SK-N-SH (cell line): Measurements from ENCODE around the gene GOLT1A. TPM values are rescaled to one million over a fixed set of nuclear protein-coding genes. Genes with fewer than 3 reads are reported as not detected.

Experiments used
- CTCF ChIA-PET: fragments of 300-600, 350-600 bp; formaldehyde crosslinking; extraction: SDS; loops from one replicate; lab custom pipeline; 2021; lab: Yijun Ruan, JAX
- POLR2A ChIA-PET: fragments of 350-600 bp; sonication (Branson Sonifier 250); formaldehyde crosslinking; extraction: SDS; loops from one replicate; lab custom pipeline; 2020; ENCODE audit warnings: antibody characterized with exemption, inconsistent platforms; lab: Yijun Ruan, JAX
- DNase-seq: peaks from one replicate; pipeline ENCODE4 v3.0.0; 2012
- H2AFZ ChIP-seq: fragments of 200-600 bp; sonication (generic); 2 replicates; pipeline ENCODE4 v1.8.1; 2016; ENCODE audit warnings: antibody characterized with exemption, mild to moderate bottlenecking, low read depth
- H3F3A ChIP-seq: fragments of 200-600 bp; sonication (generic); replicated peaks from 2 replicates; pipeline ENCODE3; 2016; ENCODE audit warnings: antibody characterized with exemption, mild to moderate bottlenecking; ENCODE audit not compliant: insufficient read depth
- H3K27ac ChIP-seq, 2 experiments: fragments of 200-500 bp in 1 of 2; fragments of 200-600 bp in 1 of 2; sonication (Bioruptor generic) in 1 of 2; sonication (generic), shearing (Covaris generic) in 1 of 2; 2 replicates each; pipeline versions ENCODE4 v1.5.1 to v1.6.1; 2014 to 2016; ENCODE audit warnings: low read depth in 2 of 2, inconsistent platforms in 1 of 2, low read length in 1 of 2, mild to moderate bottlenecking in 1 of 2, mixed read lengths in 1 of 2
- H3K27me3 ChIP-seq: fragments of 200-600 bp; sonication (generic), shearing (Covaris generic); 2 replicates; pipeline ENCODE4 v1.6.1; 2016; ENCODE audit warnings: mixed run types; ENCODE audit not compliant: insufficient read depth
- H3K36me3 ChIP-seq, 2 experiments: fragments of 200-500 bp in 1 of 2; fragments of 200-600 bp in 1 of 2; sonication (Bioruptor generic) in 1 of 2; sonication (generic) in 1 of 2; replicated peaks in 1 of 2; 2 replicates each; pipeline versions ENCODE3 to v1.5.1; 2014 to 2016; ENCODE audit warnings: low read length in 1 of 2, mild to moderate bottlenecking in 1 of 2; ENCODE audit not compliant: insufficient read depth in 2 of 2, control insufficient read depth in 1 of 2
- H3K4me1 ChIP-seq, 2 experiments: fragments of 200-500 bp in 1 of 2; fragments of 200-600 bp in 1 of 2; sonication (Bioruptor generic) in 1 of 2; sonication (generic), shearing (Covaris generic) in 1 of 2; 2 replicates each; pipeline versions ENCODE4 v1.5.1 to v1.6.1; 2014 to 2016; ENCODE audit warnings: low read depth in 1 of 2, low read length in 1 of 2, mixed run types in 1 of 2; ENCODE audit not compliant: insufficient read depth in 2 of 2, control insufficient read depth in 1 of 2
- H3K4me2 ChIP-seq: fragments of 200-600 bp; sonication (generic), shearing (Covaris generic); 2 replicates; pipeline ENCODE4 v1.6.1; 2017; ENCODE audit warnings: mixed run types
- H3K4me3 ChIP-seq, 2 experiments: fragments of 200-500 bp in 1 of 2; fragments of 200-600 bp in 1 of 2; sonication (Bioruptor generic) in 1 of 2; sonication (generic), shearing (Covaris generic) in 1 of 2; 2 replicates each; pipeline versions ENCODE4 v1.5.1 to v1.8.1; 2014 to 2016; ENCODE audit warnings: low read depth in 2 of 2, inconsistent platforms in 1 of 2, low read length in 1 of 2, mild to moderate bottlenecking in 1 of 2, mixed read lengths in 1 of 2, moderate library complexity in 1 of 2
- H3K79me2 ChIP-seq: fragments of 200-600 bp; sonication (generic); 2 replicates; pipeline ENCODE4 v1.8.1; 2017; ENCODE audit warnings: mild to moderate bottlenecking; ENCODE audit not compliant: insufficient read depth
- H3K9ac ChIP-seq: fragments of 200-600 bp; sonication (generic); 2 replicates; pipeline ENCODE4 v1.6.1; 2017; ENCODE audit warnings: mixed run types
- H3K9me2 ChIP-seq: fragments of 200-600 bp; sonication (generic); 2 replicates; pipeline ENCODE4 v1.6.1; 2017; ENCODE audit warnings: mixed run types
- H3K9me3 ChIP-seq: fragments of 200-600 bp; sonication (generic); 2 replicates; pipeline ENCODE4 v1.6.1; 2017; ENCODE audit warnings: mixed run types, mild to moderate bottlenecking, moderate library complexity
- H4K20me1 ChIP-seq: fragments of 200-600 bp; sonication (generic); 2 replicates; pipeline ENCODE4 v1.6.1; 2017; ENCODE audit warnings: mild to moderate bottlenecking, mixed run types; ENCODE audit not compliant: insufficient read depth
- CHD2 ChIP-seq: fragments of 150-350 bp; IDR thresholded peaks from 2 replicates; pipeline ENCODE4 v1.6.1; 2018; ENCODE audit warnings: low read length; ENCODE audit not compliant: partially characterized antibody
- CTCF ChIP-seq: fragments of 200-600 bp; sonication (generic); IDR thresholded peaks from 2 replicates; pipeline ENCODE4 v1.6.1; 2017; ENCODE audit warnings: antibody characterized with exemption, mild to moderate bottlenecking, moderate library complexity
- ELF1 ChIP-seq: IDR thresholded peaks from 2 replicates; pipeline ENCODE4 v1.4.0; 2012
- EP300 ChIP-seq, 2 experiments: IDR thresholded peaks; 2 replicates each; pipeline versions ENCODE4 v1.4.0 to v1.6.1; 2012; ENCODE audit warnings: borderline replicate concordance in 1 of 2, low read depth in 1 of 2, low read length in 1 of 2
- EZH2phosphoT487 ChIP-seq: fragments of 200-600 bp; sonication (generic); IDR thresholded peaks from 2 replicates; pipeline ENCODE4 v1.6.1; 2017; ENCODE audit warnings: low read depth, mixed run types, mild to moderate bottlenecking, antibody characterized with exemption, moderate library complexity, borderline replicate concordance
- FOSL2 ChIP-seq: IDR thresholded peaks from 2 replicates; pipeline ENCODE4 v1.4.0; 2012; ENCODE audit warnings: low read depth, mild to moderate bottlenecking, moderate library complexity, borderline replicate concordance
- FOXM1 ChIP-seq: IDR thresholded peaks from 2 replicates; pipeline ENCODE4 v1.4.0; 2012; ENCODE audit warnings: low read depth, mild to moderate bottlenecking
- JUND ChIP-seq: IDR thresholded peaks from 2 replicates; pipeline ENCODE4 v1.4.0; 2012
- MAX ChIP-seq: IDR thresholded peaks from 2 replicates; pipeline ENCODE4 v1.4.0; 2012; ENCODE audit warnings: low read depth
- MEF2A ChIP-seq: IDR thresholded peaks from 2 replicates; pipeline ENCODE4 v1.4.0; 2012; ENCODE audit warnings: low read depth, borderline replicate concordance
- MXI1 ChIP-seq: IDR thresholded peaks from 2 replicates; pipeline ENCODE4 v1.6.1; 2012; ENCODE audit warnings: mild to moderate bottlenecking, low read depth, low read length, improper control_type of control experiment
- RCOR1 ChIP-seq: fragments of 150-350 bp; IDR thresholded peaks from 2 replicates; pipeline ENCODE4 v1.6.1; 2017; ENCODE audit warnings: antibody characterized with exemption, low read length
- SMC3 ChIP-seq: IDR thresholded peaks from 2 replicates; pipeline ENCODE4 v1.6.1; 2012; ENCODE audit warnings: low read depth, low read length, improper control_type of control experiment
- TCF12 ChIP-seq: IDR thresholded peaks from 2 replicates; pipeline ENCODE4 v1.4.0; 2012
- WGBS: methylation state at CpG from one replicate; pipeline ENCODE4 v1.1.6; 2017; ENCODE audit warnings: low lambda C conversion rate; 5-methylcytosine and 5-hydroxymethylcytosine counted together
- polyA plus RNA-seq, 3 experiments: library from polyadenylated mRNA; depleted of rRNA; stranded (reverse); fragments of >200 nt; gene quantifications; 2 replicates each; pipeline ENCODE4 v1.2.3, GENCODE V29; 2012
- TF ChIP-seq, protein P1 (sequence below): IDR thresholded peaks from 2 replicates; pipeline ENCODE4 v1.6.1; 2012; ENCODE audit warnings: mild to moderate bottlenecking, low read depth, low read length, moderate library complexity
- TF ChIP-seq, protein P2 (sequence below): fragments of 150-350 bp; IDR thresholded peaks from 2 replicates; pipeline ENCODE4 v1.6.1; 2017; ENCODE audit warnings: antibody characterized with exemption, low read length, low read depth, borderline replicate concordance

Gene GOLT1A
- polyA plus RNA-seq, 1 of the 3 experiments (the other 2 are of a cell fraction) = not detected

DNA sequence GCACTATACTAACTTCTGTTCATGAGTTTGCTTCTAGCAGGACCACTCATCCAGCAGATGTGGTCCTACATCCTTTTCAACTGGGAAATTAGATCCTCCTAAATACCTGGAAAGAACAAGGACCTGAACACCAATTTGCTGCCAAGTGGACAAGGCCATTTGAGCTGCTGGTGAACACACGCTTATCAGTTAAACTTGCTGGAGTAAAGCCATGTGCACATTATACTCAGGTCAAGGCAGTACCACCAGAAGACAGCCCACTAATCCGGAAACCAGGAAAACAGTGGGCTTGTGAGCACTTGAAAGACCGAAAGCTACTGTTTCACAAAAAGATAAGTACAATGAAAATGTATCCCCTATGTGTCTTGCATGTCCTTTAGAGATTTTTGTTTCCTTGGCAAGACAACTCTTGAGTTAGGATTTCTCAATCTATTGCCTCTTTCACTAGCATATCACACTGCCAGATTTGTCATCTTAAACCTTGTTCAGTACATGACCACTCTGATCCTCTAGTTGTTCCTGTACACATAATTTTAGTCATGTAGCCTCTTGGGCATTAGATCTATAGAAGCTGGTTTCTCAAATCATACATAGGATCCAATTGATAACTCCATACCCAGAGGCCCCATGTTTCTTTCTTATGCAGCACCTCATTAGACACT, 43.2 kb downstream of the GOLT1A start:
- WGBS = 68% methylated on average over 3 of the region's 3 CpGs
- ChIA-PET POLR2A (no interaction called here), CTCF (interaction anchor here (0.7 to 20.5 kb wide), 4 partner anchors 8 to 192 kb away, joined by 3 to 302 read pairs (median 25); partner anchors contain the start of gene PLEKHA6)
- Histone ChIP-seq H2AFZ (no peak overlapping the region), H3K27ac (no peak overlapping the region), H3K4me2 (no peak overlapping the region), H3K4me1 (0 out of 4 replicates have a peak, but pooled peaks cover 0 to 3% of the 10 kb centered on the region in 2 experiments), H4K20me1 (no peaks in the 10 kb centered on the region), H3K4me3 (no peak overlapping the region), H3K79me2 (no peaks in the 10 kb centered on the region)
- DNase-seq = no peak
- no peak for TF ChIP-seq FOSL2
- TF ChIP-seq MXI1 = no peak
- TF ChIP-seq ELF1 = no peak
- TF ChIP-seq MAX = no peak
- TF ChIP-seq EP300 (IDR thresholded peaks at IDR 0.05; ENCODE audit: borderline replicate concordance in 1 of 2, low read depth in 1 of 2, low read length in 1 of 2) = no peak
- TF ChIP-seq SMC3 = no peak
- TF ChIP-seq, protein P1, sequence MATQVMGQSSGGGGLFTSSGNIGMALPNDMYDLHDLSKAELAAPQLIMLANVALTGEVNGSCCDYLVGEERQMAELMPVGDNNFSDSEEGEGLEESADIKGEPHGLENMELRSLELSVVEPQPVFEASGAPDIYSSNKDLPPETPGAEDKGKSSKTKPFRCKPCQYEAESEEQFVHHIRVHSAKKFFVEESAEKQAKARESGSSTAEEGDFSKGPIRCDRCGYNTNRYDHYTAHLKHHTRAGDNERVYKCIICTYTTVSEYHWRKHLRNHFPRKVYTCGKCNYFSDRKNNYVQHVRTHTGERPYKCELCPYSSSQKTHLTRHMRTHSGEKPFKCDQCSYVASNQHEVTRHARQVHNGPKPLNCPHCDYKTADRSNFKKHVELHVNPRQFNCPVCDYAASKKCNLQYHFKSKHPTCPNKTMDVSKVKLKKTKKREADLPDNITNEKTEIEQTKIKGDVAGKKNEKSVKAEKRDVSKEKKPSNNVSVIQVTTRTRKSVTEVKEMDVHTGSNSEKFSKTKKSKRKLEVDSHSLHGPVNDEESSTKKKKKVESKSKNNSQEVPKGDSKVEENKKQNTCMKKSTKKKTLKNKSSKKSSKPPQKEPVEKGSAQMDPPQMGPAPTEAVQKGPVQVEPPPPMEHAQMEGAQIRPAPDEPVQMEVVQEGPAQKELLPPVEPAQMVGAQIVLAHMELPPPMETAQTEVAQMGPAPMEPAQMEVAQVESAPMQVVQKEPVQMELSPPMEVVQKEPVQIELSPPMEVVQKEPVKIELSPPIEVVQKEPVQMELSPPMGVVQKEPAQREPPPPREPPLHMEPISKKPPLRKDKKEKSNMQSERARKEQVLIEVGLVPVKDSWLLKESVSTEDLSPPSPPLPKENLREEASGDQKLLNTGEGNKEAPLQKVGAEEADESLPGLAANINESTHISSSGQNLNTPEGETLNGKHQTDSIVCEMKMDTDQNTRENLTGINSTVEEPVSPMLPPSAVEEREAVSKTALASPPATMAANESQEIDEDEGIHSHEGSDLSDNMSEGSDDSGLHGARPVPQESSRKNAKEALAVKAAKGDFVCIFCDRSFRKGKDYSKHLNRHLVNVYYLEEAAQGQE = no peak
- TF ChIP-seq, all 33 proteins: peak for 0
- H3K36me3 ChIP-seq = no peaks in the 10 kb centered on the region
- H3K27me3 ChIP-seq = no peaks in the 10 kb centered on the region; the same call in 1 of the 2 replicates
- H3K9me2 ChIP-seq = no peaks in the 10 kb centered on the region
- H3K9ac ChIP-seq = no peak overlapping the region
- H3F3A ChIP-seq = no peaks in the 10 kb centered on the region
- 0 out of 2 replicates have a peak, but pooled peaks cover 5% of the 10 kb centered on the region for H3K9me3 ChIP-seq

DNA sequence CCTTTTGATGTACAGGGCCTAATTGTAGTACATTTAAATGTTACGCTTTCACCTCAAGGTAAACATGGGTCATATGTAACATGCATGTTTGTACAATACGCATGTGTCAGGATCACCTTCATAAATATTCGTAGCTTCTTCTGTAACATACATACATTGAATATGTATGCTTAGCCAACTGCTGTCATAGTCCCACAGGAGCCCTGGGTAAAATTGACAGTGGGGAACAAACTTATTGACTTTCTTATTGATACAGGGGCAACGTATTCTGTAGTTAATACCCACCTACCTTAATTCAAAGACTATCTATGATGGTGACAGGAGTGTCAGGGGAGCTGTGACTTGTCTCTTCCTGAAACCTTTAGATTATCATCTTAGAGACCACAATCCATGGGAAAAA, 43.9 kb downstream of the GOLT1A start:
- DNase-seq = no peak
- H3K4me2 ChIP-seq = no peak overlapping the region
- H3K9ac ChIP-seq = no peak overlapping the region
- 0 out of 4 replicates have a peak, but pooled peaks cover 0 to 3% of the 10 kb centered on the region in 2 experiments for H3K4me1 ChIP-seq
- H3K27me3 ChIP-seq = no peaks in the 10 kb centered on the region
- 75% methylated on average over 4 of the region's 4 CpGs for WGBS
- 0 out of 2 replicates have a peak, but pooled peaks cover 5% of the 10 kb centered on the region for H3K9me3 ChIP-seq
- no peaks in the 10 kb centered on the region for H3K36me3 ChIP-seq
- no peaks in the 10 kb centered on the region for H3F3A ChIP-seq
- CTCF ChIA-PET = interaction anchor here (0.6 to 20.5 kb wide), 4 partner anchors 36 to 246 kb away, joined by 3 to 302 read pairs (median 16); partner anchors contain the start of gene PLEKHA6
- H3K27ac ChIP-seq = no peak overlapping the region
- H2AFZ ChIP-seq = no peak overlapping the region
- POLR2A ChIA-PET = no interaction called here
- no peak overlapping the region for H3K4me3 ChIP-seq
- no peaks in the 10 kb centered on the region for H4K20me1 ChIP-seq
- H3K79me2 ChIP-seq = no peaks in the 10 kb centered on the region
- no peaks in the 10 kb centered on the region for H3K9me2 ChIP-seq
- TF ChIP-seq MEF2A = no peak
- TF ChIP-seq EZH2phosphoT487 = no peak
- TF ChIP-seq, protein P2, sequence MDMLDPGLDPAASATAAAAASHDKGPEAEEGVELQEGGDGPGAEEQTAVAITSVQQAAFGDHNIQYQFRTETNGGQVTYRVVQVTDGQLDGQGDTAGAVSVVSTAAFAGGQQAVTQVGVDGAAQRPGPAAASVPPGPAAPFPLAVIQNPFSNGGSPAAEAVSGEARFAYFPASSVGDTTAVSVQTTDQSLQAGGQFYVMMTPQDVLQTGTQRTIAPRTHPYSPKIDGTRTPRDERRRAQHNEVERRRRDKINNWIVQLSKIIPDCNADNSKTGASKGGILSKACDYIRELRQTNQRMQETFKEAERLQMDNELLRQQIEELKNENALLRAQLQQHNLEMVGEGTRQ = no peak
- TF ChIP-seq FOXM1 = no peak
- TF ChIP-seq TCF12 = no peak
- TF ChIP-seq CTCF = no peak
- no peak for TF ChIP-seq JUND
- no peak for TF ChIP-seq EP300 (IDR thresholded peaks at IDR 0.05; ENCODE audit: borderline replicate concordance in 1 of 2, low read depth in 1 of 2, low read length in 1 of 2)
- TF ChIP-seq, protein P1 = no peak
- no peak for TF ChIP-seq CHD2
- TF ChIP-seq RCOR1 = no peak
